DOHH2 (cell line): Measurements from ENCODE around the gene MEAF6.

Source experiments
- H3F3A ChIP-seq: fragments of 200-600 bp; sonication (generic), shearing (Covaris generic); 2 replicates; pipeline ENCODE4 v1.6.0; 2016; ENCODE audit warnings: antibody characterized with exemption, mild to moderate bottlenecking; ENCODE audit not compliant: control insufficient read depth, insufficient read depth
- H3K27ac ChIP-seq: fragments of 200-600 bp; sonication (generic); 2 replicates; pipeline ENCODE4 v1.5.1; 2014; ENCODE audit warnings: low read depth, mild to moderate bottlenecking, low read length, moderate library complexity
- H3K27me3 ChIP-seq: fragments of 200-600 bp; sonication (generic); 2 replicates; pipeline ENCODE4 v1.6.1; 2014; ENCODE audit warnings: mild to moderate bottlenecking, low read length, mixed read lengths; ENCODE audit not compliant: control insufficient read depth
- H3K36me3 ChIP-seq: fragments of 200-600 bp; sonication (generic); 2 replicates; pipeline ENCODE4 v1.6.1; 2014; ENCODE audit warnings: mild to moderate bottlenecking, low read length, moderate library complexity, mixed read lengths; ENCODE audit not compliant: control insufficient read depth
- H3K4me1 ChIP-seq: fragments of 200-600 bp; sonication (generic); 2 replicates; pipeline ENCODE4 v1.6.1; 2014; ENCODE audit warnings: mild to moderate bottlenecking, low read length, mixed read lengths; ENCODE audit not compliant: control insufficient read depth
- H3K4me2 ChIP-seq: fragments of 200-600 bp; sonication (generic); 2 replicates; pipeline ENCODE4 v1.6.0; 2014; ENCODE audit warnings: mild to moderate bottlenecking, low read length, moderate library complexity
- H3K4me3 ChIP-seq: fragments of 200-600 bp; sonication (generic); 2 replicates; pipeline ENCODE4 v1.5.1; 2014; ENCODE audit warnings: mild to moderate bottlenecking, low read length, mixed read lengths
- H3K79me2 ChIP-seq: fragments of 200-600 bp; sonication (generic); 2 replicates; pipeline ENCODE4 v1.6.1; 2014; ENCODE audit warnings: mild to moderate bottlenecking, low read length, mixed read lengths; ENCODE audit not compliant: control insufficient read depth
- H3K9me2 ChIP-seq: fragments of 200-600 bp; sonication (generic); replicated peaks from 2 replicates; pipeline ENCODE4 v1.6.1; 2014; ENCODE audit warnings: mild to moderate bottlenecking, low read length, mixed read lengths; ENCODE audit not compliant: control insufficient read depth
- H3K9me3 ChIP-seq: fragments of 200-600 bp; sonication (generic); 2 replicates; pipeline ENCODE4 v1.6.1; 2014; ENCODE audit warnings: antibody characterized with exemption, low read length, mixed read lengths; ENCODE audit not compliant: control insufficient read depth, insufficient read depth
- H4K20me1 ChIP-seq: fragments of 200-600 bp; sonication (generic); 2 replicates; pipeline ENCODE4 v1.6.0; 2014; ENCODE audit warnings: low read depth, mild to moderate bottlenecking, antibody characterized with exemption, low read length, moderate library complexity; ENCODE audit not compliant: control insufficient read depth, insufficient read depth
- CTCF ChIP-seq: fragments of 200-600 bp; sonication (generic); IDR thresholded peaks from one replicate; pipeline ENCODE4 v1.5.1; 2014; ENCODE audit warnings: antibody characterized with exemption, mild to moderate bottlenecking, low read depth, low read length; ENCODE audit not compliant: poor library complexity, severe bottlenecking
- EZH2phosphoT487 ChIP-seq: fragments of 200-600 bp; sonication (generic); IDR thresholded peaks from 2 replicates; pipeline ENCODE4 v1.6.1; 2017; ENCODE audit warnings: borderline replicate concordance, mild to moderate bottlenecking, antibody characterized with exemption, low read length, moderate library complexity, mixed read lengths

Gene MEAF6

GRCh38 chr1:37498872-37499617, 15.5 kb downstream of the MEAF6 start:
- TF ChIP-seq CTCF (no peak), EZH2phosphoT487 (no peak)
- Histone ChIP-seq H3K79me2 (0 out of 2 replicates have a peak, but pooled peaks cover 4% of the 10 kb centered on the region), H3K9me2 (no peaks in the 10 kb centered on the region), H3K4me1 (no peaks in the 10 kb centered on the region), H3K27me3 (no peaks in the 10 kb centered on the region), H3K27ac (no peak overlapping the region), H3K4me2 (no peak overlapping the region), H3F3A (no peaks in the 10 kb centered on the region), H3K4me3 (no peak overlapping the region), H3K9me3 (no peaks in the 10 kb centered on the region), H4K20me1 (no peaks in the 10 kb centered on the region), H3K36me3 (peaks cover 52% of the 10 kb centered on the region)

DNA sequence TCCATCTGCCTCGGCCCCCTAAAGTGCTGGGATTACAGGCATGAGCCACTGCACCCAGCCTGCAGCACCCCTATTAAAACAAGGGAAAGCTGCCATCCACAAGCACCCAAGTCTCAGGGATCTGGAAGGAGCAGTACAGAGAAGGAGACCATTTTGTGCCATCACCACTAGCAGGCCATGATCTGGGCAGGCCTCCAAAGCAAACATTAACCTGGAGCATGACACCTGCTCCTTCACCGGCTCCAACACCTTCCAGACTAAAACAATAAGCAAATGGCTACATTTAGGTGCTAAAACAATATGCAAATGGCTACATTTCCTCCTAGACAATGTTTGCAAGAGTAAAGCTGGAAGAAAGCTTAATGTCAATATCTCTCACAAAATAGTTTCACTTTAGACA, 16.7 kb downstream of the MEAF6 start:
- H3F3A ChIP-seq = no peaks in the 10 kb centered on the region

GRCh38 chr1:37495875-37496274, 18.7 kb downstream of the MEAF6 start:
- H3K36me3 ChIP-seq = peaks cover 49% of the 10 kb centered on the region
- no peaks in the 10 kb centered on the region for H3F3A ChIP-seq
- H3K4me2 ChIP-seq = no peak overlapping the region
- H3K27ac ChIP-seq = no peak overlapping the region
- no peaks in the 10 kb centered on the region for H3K4me1 ChIP-seq
- H4K20me1 ChIP-seq = no peaks in the 10 kb centered on the region
- no peaks in the 10 kb centered on the region for H3K9me2 ChIP-seq
- H3K79me2 ChIP-seq = 0 out of 2 replicates have a peak, but pooled peaks cover 4% of the 10 kb centered on the region
- no peaks in the 10 kb centered on the region for H3K27me3 ChIP-seq
- H3K4me3 ChIP-seq = no peak overlapping the region
- TF ChIP-seq CTCF (no peak), EZH2phosphoT487 (no peak)
- no peaks in the 10 kb centered on the region for H3K9me3 ChIP-seq

More for the DNA sequence above, 16.7 kb downstream of the MEAF6 start:
- Histone ChIP-seq H3K4me2 (no peak overlapping the region), H3K27me3 (no peaks in the 10 kb centered on the region), H3K27ac (no peak overlapping the region), H3K9me3 (no peaks in the 10 kb centered on the region), H3K4me1 (no peaks in the 10 kb centered on the region), H4K20me1 (no peaks in the 10 kb centered on the region), H3K4me3 (no peak overlapping the region), H3K79me2 (0 out of 2 replicates have a peak, but pooled peaks cover 4% of the 10 kb centered on the region), H3K36me3 (peaks cover 56% of the 10 kb centered on the region), H3K9me2 (no peaks in the 10 kb centered on the region)
- TF ChIP-seq EZH2phosphoT487 (no peak), CTCF (no peak)
